Ishikawa (cell line): ENCODE results near the gene DSP.

ENCODE experiments used
- CREB1 ChIP-seq: IDR thresholded peaks from 2 replicates; pipeline ENCODE4 v1.6.1; 2012; ENCODE audit warnings: low read depth
- MAX ChIP-seq: IDR thresholded peaks from 2 replicates; pipeline ENCODE4 v1.6.1; 2012
- TEAD4 ChIP-seq: IDR thresholded peaks from 2 replicates; pipeline ENCODE4 v1.6.1; 2012

GRCh38 chr6:7513529-7513928, 27.9 kb upstream of the DSP start:
- no peak for TF ChIP-seq CREB1
- no peak for TF ChIP-seq TEAD4
- no peak for TF ChIP-seq MAX
